B cell (primary cell): Measurements from ENCODE around the gene BRD4. TPM values are rescaled to one million over a fixed set of nuclear protein-coding genes. Genes with fewer than 3 reads are reported as not detected.

Source experiments
- ATAC-seq: fragments of 200-7000 bp; cut with Tn5 transposase; one replicate; pipeline ENCODE4 v1.10.0; 2021; ENCODE audit warnings: low read depth, mild to moderate bottlenecking, moderate number of reproducible peaks, moderate library complexity
- CTCF ChIA-PET: fragments of 350-600 bp; sonication (Branson Sonifier 250); formaldehyde crosslinking; loops from one replicate; lab custom pipeline; 2021; ENCODE audit warnings: antibody characterized with exemption, inconsistent platforms; lab: Charles Lee
- POLR2A ChIA-PET: fragments of 350-600 bp; sonication (Branson Sonifier 250); formaldehyde crosslinking; loops from one replicate; lab custom pipeline; 2021; ENCODE audit warnings: antibody characterized with exemption; lab: Charles Lee
- DNase-seq: peaks from one replicate; pipeline ENCODE4 v3.0.0; 2013
- H2AFZ ChIP-seq: 2 replicates; pipeline ENCODE4 v1.6.1; 2012; ENCODE audit warnings: mild to moderate bottlenecking, low read depth, low read length; ENCODE audit not compliant: insufficient read depth, poor library complexity, severe bottlenecking
- H3K27ac ChIP-seq, 2 donors: 1 replicate in 1 of 2; 2 replicates in 1 of 2; pipeline ENCODE4 v1.5.1; 2012 to 2013; ENCODE audit warnings: low read length in 2 of 2, mild to moderate bottlenecking in 2 of 2, moderate library complexity in 1 of 2
- H3K27me3 ChIP-seq, 4 experiments: fragments of 200-600 bp in 1 of 4; sonication (generic) in 1 of 4; replicated peaks in 1 of 4; 1 replicate in 2 of 4; 2 replicates in 2 of 4; pipeline versions ENCODE4 v1.6.1 to v1.7.0; 2013 to 2016; ENCODE audit warnings: low read length in 3 of 4, mild to moderate bottlenecking in 2 of 4, mixed read lengths in 1 of 4, moderate library complexity in 1 of 4; ENCODE audit not compliant: insufficient read depth in 4 of 4, control insufficient read depth in 3 of 4; ENCODE audit errors: control extremely low read depth in 1 of 4
- H3K36me3 ChIP-seq, 2 experiments: replicated peaks in 1 of 2; 1 replicate in 1 of 2; 2 replicates in 1 of 2; pipeline versions ENCODE4 v1.6.1 to v1.7.1; 2013; ENCODE audit warnings: low read length in 1 of 2; ENCODE audit not compliant: insufficient read depth in 2 of 2, control insufficient read depth in 1 of 2; ENCODE audit errors: control extremely low read depth in 1 of 2, extremely low read depth in 1 of 2
- H3K4me1 ChIP-seq, 2 donors: fragments of 200-600 bp in 1 of 2; sonication (generic) in 1 of 2; 1 replicate in 1 of 2; 2 replicates in 1 of 2; pipeline versions ENCODE4 v1.5.1 to v1.6.1; 2013 to 2017; ENCODE audit warnings: low read length in 2 of 2; ENCODE audit not compliant: control insufficient read depth in 2 of 2, insufficient read depth in 2 of 2
- H3K4me2 ChIP-seq: replicated peaks from 2 replicates; pipeline ENCODE3; 2012; ENCODE audit warnings: mild to moderate bottlenecking, low read depth, low read length; ENCODE audit not compliant: poor library complexity, severe bottlenecking
- H3K4me3 ChIP-seq, 5 experiments: fragments of 200-600 bp in 1 of 5; sonication (generic) in 1 of 5; 1 replicate in 3 of 5; 2 replicates in 2 of 5; pipeline versions ENCODE4 v1.5.1 to v1.7.0; 2011 to 2016; ENCODE audit warnings: low read length in 4 of 5, mild to moderate bottlenecking in 4 of 5, low read depth in 2 of 5, control low read depth in 1 of 5, moderate library complexity in 1 of 5; ENCODE audit not compliant: insufficient read depth in 1 of 5; ENCODE audit errors: control extremely low read depth in 1 of 5, extremely low read depth in 1 of 5
- H3K79me2 ChIP-seq: fragments of 200-600 bp; sonication (generic); one replicate; pipeline ENCODE4 v1.6.0; 2016; ENCODE audit warnings: low read length; ENCODE audit not compliant: control insufficient read depth, insufficient read depth
- H3K9ac ChIP-seq: fragments of 200-600 bp; sonication (generic); 2 replicates; pipeline ENCODE4 v1.6.1; 2017; ENCODE audit warnings: mild to moderate bottlenecking, low read length, moderate library complexity
- H3K9me3 ChIP-seq, 3 donors: one replicate each; pipeline versions ENCODE4 v1.6.1 to v1.7.1; 2013; ENCODE audit warnings: low read length in 2 of 3; ENCODE audit not compliant: control insufficient read depth in 2 of 3, insufficient read depth in 1 of 3; ENCODE audit errors: control extremely low read depth in 1 of 3
- H4K20me1 ChIP-seq: 2 replicates; pipeline ENCODE4 v1.6.0; 2012; ENCODE audit warnings: mild to moderate bottlenecking, low read length; ENCODE audit not compliant: insufficient read depth, control insufficient read depth, poor library complexity, severe bottlenecking
- H3K27ac Mint-ChIP-seq: one replicate; pipeline ENCODE4 v1.8.0; 2021; ENCODE audit warnings: mixed read lengths
- H3K27me3 Mint-ChIP-seq: one replicate; pipeline ENCODE4 v1.8.0; 2021; ENCODE audit warnings: mixed read lengths
- H3K4me1 Mint-ChIP-seq: one replicate; pipeline ENCODE4 v1.8.0; 2021; ENCODE audit warnings: mixed read lengths
- H3K4me3 Mint-ChIP-seq: one replicate; pipeline ENCODE4 v1.8.0; 2021; ENCODE audit warnings: mixed read lengths
- H3K9me3 Mint-ChIP-seq: one replicate; pipeline ENCODE4 v1.8.0; 2022; ENCODE audit warnings: mixed read lengths; ENCODE audit not compliant: insufficient read depth
- EZH2 ChIP-seq: IDR thresholded peaks from 2 replicates; pipeline ENCODE4 v1.6.1; 2012; ENCODE audit warnings: borderline replicate concordance, low read depth, mild to moderate bottlenecking, moderate library complexity, low read length; ENCODE audit not compliant: insufficient read depth, poor library complexity, severe bottlenecking
- WGBS: methylation state at CpG from one replicate; pipeline ENCODE4 v1.1.5; 2013; ENCODE audit warnings: missing lambda C conversion rate; ENCODE audit not compliant: insufficient coverage; 5-methylcytosine and 5-hydroxymethylcytosine counted together
- intact Hi-C: fragments of 100-400 bp; cut with micrococcal nuclease; formaldehyde crosslinking; loops from one replicate; pipeline ENCODE4 v1.10.0; 2022
- polyA plus RNA-seq: library from polyadenylated mRNA; depleted of rRNA; stranded (reverse); fragments of >200 nt; gene quantifications from 2 replicates; pipeline ENCODE4 v1.2.3, GENCODE V29; 2012
- total RNA-seq, 2 donors: library from RNA; stranded (reverse); fragments of 120-200 nt in 1 of 2; gene quantifications; 1 replicate in 1 of 2; 2 replicates in 1 of 2; pipeline versions ENCODE4 v1.2.3 to v1.2.4, GENCODE V29; 2013 to 2022
- TF ChIP-seq, protein P1 (sequence below): fragments of 200-600 bp; IDR thresholded peaks from one replicate; pipeline ENCODE4 v1.8.0; 2022; ENCODE audit warnings: antibody characterized with exemption, mild to moderate bottlenecking

The BRD4 gene
- total and polyA plus RNA-seq, 2 donors (not counting 1 experiment from before 2014, with no cell fraction given): 30.7 to 209 TPM

DNA sequence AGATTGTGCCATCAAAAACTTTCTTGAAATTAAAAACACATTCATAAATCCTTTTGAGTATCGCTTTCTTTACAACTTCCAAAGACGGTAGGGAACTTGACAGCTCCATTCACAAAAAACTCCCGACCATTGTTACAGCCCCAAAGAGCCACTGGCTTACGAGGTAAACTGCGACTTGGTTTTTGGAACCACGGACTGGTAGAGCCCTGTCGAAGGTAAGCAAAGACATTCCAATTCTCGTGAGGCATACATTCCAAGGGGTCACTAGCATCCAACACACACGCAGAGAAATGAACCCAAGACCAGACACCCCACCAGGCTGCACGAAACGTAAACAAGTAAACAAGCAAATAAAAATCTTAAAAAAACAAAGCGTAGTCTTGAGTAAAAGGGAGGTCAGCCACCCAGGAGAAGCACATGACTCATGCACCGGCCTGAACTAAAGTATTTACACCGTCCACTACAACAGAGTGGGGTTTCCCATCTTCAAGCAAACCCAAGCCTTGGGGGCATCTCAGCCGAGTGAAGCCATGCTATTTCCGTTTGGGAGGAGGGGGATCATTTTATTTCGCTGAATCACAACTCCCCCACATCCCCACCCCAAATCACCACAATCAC, 1.4 kb downstream of the BRD4 start:
- DNase-seq (peak; percentile 37), ATAC-seq (no peak)
- Histone ChIP-seq H3K4me3 (peak overlapping the region; percentile 78 to 93 (median 85)), H3K9me3 (peaks cover 0 to 3% (median 0%) of the 10 kb centered on the region in 3 donors), H2AFZ (no peak overlapping the region), H3K36me3 (peaks cover 0 to 2% of the 10 kb centered on the region in 2 experiments), H3K4me2 (peak overlapping the region; percentile 88), H3K79me2 (peaks cover 85% of the 10 kb centered on the region), H3K9ac (peak overlapping the region; percentile 76), H3K4me1 (peaks cover 58 to 77% of the 10 kb centered on the region in 2 donors), H4K20me1 (peaks cover 50% of the 10 kb centered on the region), H3K27ac (peak overlapping the region; percentile 82 to 90), H3K27me3 (no peaks in the 10 kb centered on the region)
- TF ChIP-seq, protein P1, sequence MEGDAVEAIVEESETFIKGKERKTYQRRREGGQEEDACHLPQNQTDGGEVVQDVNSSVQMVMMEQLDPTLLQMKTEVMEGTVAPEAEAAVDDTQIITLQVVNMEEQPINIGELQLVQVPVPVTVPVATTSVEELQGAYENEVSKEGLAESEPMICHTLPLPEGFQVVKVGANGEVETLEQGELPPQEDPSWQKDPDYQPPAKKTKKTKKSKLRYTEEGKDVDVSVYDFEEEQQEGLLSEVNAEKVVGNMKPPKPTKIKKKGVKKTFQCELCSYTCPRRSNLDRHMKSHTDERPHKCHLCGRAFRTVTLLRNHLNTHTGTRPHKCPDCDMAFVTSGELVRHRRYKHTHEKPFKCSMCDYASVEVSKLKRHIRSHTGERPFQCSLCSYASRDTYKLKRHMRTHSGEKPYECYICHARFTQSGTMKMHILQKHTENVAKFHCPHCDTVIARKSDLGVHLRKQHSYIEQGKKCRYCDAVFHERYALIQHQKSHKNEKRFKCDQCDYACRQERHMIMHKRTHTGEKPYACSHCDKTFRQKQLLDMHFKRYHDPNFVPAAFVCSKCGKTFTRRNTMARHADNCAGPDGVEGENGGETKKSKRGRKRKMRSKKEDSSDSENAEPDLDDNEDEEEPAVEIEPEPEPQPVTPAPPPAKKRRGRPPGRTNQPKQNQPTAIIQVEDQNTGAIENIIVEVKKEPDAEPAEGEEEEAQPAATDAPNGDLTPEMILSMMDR: no peak
- no peak for TF ChIP-seq EZH2
- Mint-ChIP-seq H3K9me3 (no peaks in the 10 kb centered on the region), H3K4me3 (peak overlapping the region; percentile 97), H3K27ac (peak overlapping the region; percentile 96), H3K4me1 (peaks cover 63% of the 10 kb centered on the region), H3K27me3 (no peaks in the 10 kb centered on the region)
- 11% methylated on average over 9 of the region's 17 CpGs for WGBS
- intact Hi-C loops: loop anchor here (1.0 to 5.0 kb wide), 4 partner anchors 48 to 204 kb away; partner anchors contain the start of gene AKAP8
- ChIA-PET CTCF (interaction anchor here (1.6 kb wide), 1 partner anchor 14 kb away, joined by 5 read pairs; no protein-coding TSS in a partner anchor), POLR2A (interaction anchor here (0.6 to 2.1 kb wide), 3 partner anchors 13 to 1018 kb away, joined by 3 to 7 read pairs (median 3); no protein-coding TSS in a partner anchor)

DNA sequence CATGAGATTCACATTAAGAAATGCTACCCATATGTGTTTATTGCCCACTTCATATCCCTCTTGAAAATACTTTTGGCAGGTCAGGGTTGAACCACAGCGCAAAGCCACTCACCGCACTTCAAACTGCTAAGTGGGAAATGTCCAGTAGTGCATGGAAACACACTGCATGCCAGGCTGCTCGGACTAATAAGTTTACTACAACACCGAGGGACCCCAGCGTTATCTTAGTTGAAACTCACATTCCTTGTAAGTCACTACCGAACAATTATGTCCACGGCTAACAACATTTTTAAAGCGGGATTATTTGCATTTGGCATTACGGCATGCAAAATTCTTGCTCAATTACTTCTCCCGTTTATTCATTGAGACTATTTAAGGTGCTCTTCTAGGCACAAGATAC, 4.0 kb downstream of the BRD4 start:
- WGBS: 76% methylated on average over 8 of the region's 10 CpGs
- Histone ChIP-seq H3K4me2 (peak overlapping the region; percentile 3), H3K4me1 (peaks cover 77 to 81% of the 10 kb centered on the region in 2 donors), H3K79me2 (peaks cover 92% of the 10 kb centered on the region), H2AFZ (no peak overlapping the region), H3K36me3 (peaks cover 0 to 3% of the 10 kb centered on the region in 2 experiments), H4K20me1 (peaks cover 76% of the 10 kb centered on the region), H3K9me3 (no peaks in the 10 kb centered on the region), H3K4me3 (no peak overlapping the region), H3K27ac (no peak overlapping the region), H3K27me3 (no peaks in the 10 kb centered on the region), H3K9ac (no peak overlapping the region)
- intact Hi-C loops: no loop called here
- TF ChIP-seq, protein P1: no peak
- TF ChIP-seq EZH2: no peak
- DNase-seq: no peak
- peaks cover 75% of the 10 kb centered on the region for H3K4me1 Mint-ChIP-seq
- H3K27ac Mint-ChIP-seq: peak overlapping the region; percentile 67
- H3K4me3 Mint-ChIP-seq: peak overlapping the region; percentile 62
- no peaks in the 10 kb centered on the region for H3K27me3 Mint-ChIP-seq
- ChIA-PET POLR2A (no interaction called here), CTCF (no interaction called here)
- no peak for ATAC-seq
- no peaks in the 10 kb centered on the region for H3K9me3 Mint-ChIP-seq
